Hepatocyte (in vitro differentiated cells): ENCODE data around the gene CLASRP.

Experiments
- EZH2 ChIP-seq: fragments of 200-600 bp; sonication (generic); IDR thresholded peaks from 2 replicates; pipeline ENCODE4 v1.6.1; 2016; ENCODE audit warnings: antibody characterized with exemption, mild to moderate bottlenecking, borderline replicate concordance
- EZH2phosphoT487 ChIP-seq: fragments of 200-600 bp; sonication (generic); IDR thresholded peaks from one replicate; pipeline ENCODE4 v1.6.1; 2018; ENCODE audit warnings: antibody characterized with exemption, mild to moderate bottlenecking, low read depth, moderate library complexity; ENCODE audit not compliant: unreplicated experiment, severe bottlenecking
- TF ChIP-seq, protein P1 (sequence below): fragments of 200-600 bp; sonication (generic); IDR thresholded peaks from 2 replicates; pipeline ENCODE4 v1.5.1; 2016; ENCODE audit warnings: antibody characterized with exemption, mild to moderate bottlenecking; ENCODE audit not compliant: poor library complexity

DNA sequence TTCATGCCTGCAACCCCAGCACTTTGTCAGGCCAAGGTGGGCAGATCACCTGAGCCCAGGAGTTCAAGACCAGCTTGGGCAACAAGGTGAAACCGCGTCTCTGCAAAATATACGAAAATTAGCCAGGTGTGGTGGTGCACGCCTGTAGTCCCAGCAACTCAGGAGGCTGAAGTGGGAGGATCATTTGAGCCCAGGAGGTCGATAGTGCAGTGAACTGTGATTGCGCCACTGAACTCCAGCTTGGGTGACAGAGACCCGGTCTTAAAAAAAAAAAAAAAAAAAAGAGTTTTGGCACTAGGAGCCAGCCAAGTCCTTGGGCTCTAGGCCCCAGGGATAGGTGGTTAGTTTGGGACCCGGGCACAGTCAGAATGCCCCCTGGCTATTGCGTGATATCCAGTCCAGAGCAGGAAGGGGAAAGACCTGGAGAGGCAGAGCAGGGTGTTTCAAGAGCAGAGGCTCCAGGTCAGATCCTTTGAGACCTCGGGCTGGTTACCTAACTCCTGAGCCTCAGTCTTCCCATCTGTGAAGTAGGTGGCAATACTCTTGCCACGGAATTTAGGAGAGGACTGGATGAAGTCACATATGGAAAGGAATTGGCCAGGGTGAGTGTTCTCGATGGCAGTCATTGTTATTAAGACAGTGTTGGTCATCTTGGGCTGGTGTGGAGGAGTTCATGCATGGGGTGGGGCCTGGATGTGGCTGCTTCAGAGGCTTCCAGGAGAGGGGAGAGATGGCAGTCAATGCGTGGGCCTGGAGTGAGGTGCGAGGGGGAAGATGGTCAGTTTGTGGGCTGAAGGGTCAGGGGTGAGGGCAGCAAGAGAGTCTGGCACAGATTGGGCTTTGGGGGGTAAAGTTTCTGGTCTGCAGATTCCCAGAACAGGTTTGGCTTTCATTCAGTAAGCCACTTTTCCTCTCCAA, 56.9 kb downstream of the CLASRP start:
- TF ChIP-seq, protein P1, sequence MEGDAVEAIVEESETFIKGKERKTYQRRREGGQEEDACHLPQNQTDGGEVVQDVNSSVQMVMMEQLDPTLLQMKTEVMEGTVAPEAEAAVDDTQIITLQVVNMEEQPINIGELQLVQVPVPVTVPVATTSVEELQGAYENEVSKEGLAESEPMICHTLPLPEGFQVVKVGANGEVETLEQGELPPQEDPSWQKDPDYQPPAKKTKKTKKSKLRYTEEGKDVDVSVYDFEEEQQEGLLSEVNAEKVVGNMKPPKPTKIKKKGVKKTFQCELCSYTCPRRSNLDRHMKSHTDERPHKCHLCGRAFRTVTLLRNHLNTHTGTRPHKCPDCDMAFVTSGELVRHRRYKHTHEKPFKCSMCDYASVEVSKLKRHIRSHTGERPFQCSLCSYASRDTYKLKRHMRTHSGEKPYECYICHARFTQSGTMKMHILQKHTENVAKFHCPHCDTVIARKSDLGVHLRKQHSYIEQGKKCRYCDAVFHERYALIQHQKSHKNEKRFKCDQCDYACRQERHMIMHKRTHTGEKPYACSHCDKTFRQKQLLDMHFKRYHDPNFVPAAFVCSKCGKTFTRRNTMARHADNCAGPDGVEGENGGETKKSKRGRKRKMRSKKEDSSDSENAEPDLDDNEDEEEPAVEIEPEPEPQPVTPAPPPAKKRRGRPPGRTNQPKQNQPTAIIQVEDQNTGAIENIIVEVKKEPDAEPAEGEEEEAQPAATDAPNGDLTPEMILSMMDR, result no peak
- TF ChIP-seq EZH2, result no peak
- no peak for TF ChIP-seq EZH2phosphoT487
